Naive B cell (primary cell): Measurements from ENCODE around the gene KCTD14. TPM values are rescaled to one million over a fixed set of nuclear protein-coding genes. Genes with fewer than 3 reads are reported as not detected.
A peak's percentile ranks its signal among the peaks of the same experiment; 100 is the strongest.
"Not testable (repeated sequence)": the region's sequence is repeated elsewhere in the genome, so short reads cannot be mapped to it uniquely, and the experiment has no call there.

Experiments used
- ATAC-seq, 2 donors: fragments of 150-1000 bp; cut with Tn5 transposase; 2 replicates each; pipeline ENCODE4 v1.10.0; 2021; ENCODE audit warnings: low read depth in 2 of 2, mild to moderate bottlenecking in 2 of 2, moderate library complexity in 2 of 2
- DNase-seq: peaks from one replicate; pipeline ENCODE4 v3.0.0; 2022
- H3K27ac Mint-ChIP-seq, 6 donors: one replicate each; pipeline ENCODE4 v1.8.0; 2020 to 2022; ENCODE audit warnings: mild to moderate bottlenecking in 6 of 6, mixed read lengths in 6 of 6, moderate library complexity in 5 of 6, inconsistent platforms in 2 of 6
- H3K27me3 Mint-ChIP-seq, 3 donors: one replicate each; pipeline ENCODE4 v1.8.0; 2021 to 2022; ENCODE audit warnings: mixed read lengths in 3 of 3, mild to moderate bottlenecking in 1 of 3
- H3K36me3 Mint-ChIP-seq, 2 donors: one replicate each; pipeline ENCODE4 v1.8.0; 2020 to 2022; ENCODE audit warnings: mixed read lengths in 2 of 2, inconsistent platforms in 1 of 2, mild to moderate bottlenecking in 1 of 2
- H3K4me1 Mint-ChIP-seq, 3 donors: one replicate each; pipeline ENCODE4 v1.8.0; 2020 to 2022; ENCODE audit warnings: mixed read lengths in 3 of 3, inconsistent platforms in 1 of 3, mild to moderate bottlenecking in 1 of 3, moderate library complexity in 1 of 3
- H3K4me3 Mint-ChIP-seq, 8 donors: one replicate each; pipeline ENCODE4 v1.8.0; 2020 to 2022; ENCODE audit warnings: mild to moderate bottlenecking in 8 of 8, mixed read lengths in 8 of 8, moderate library complexity in 8 of 8, inconsistent platforms in 2 of 8
- H3K9me3 Mint-ChIP-seq, 7 donors: one replicate each; pipeline ENCODE4 v1.8.0; 2020 to 2022; ENCODE audit warnings: mixed read lengths in 7 of 7, mild to moderate bottlenecking in 5 of 7, inconsistent platforms in 2 of 7, moderate library complexity in 1 of 7
- polyA plus RNA-seq, 6 donors: library from polyadenylated mRNA; unstranded; fragments of 300-500 nt; fragmentation: Illumina TruSeq; gene quantifications; one replicate each; pipeline ENCODE4 v1.2.3, GENCODE V29; 2021; ENCODE audit warnings: low read depth in 6 of 6

The KCTD14 gene
- polyA plus RNA-seq, 6 donors from 2014 or later = 0.38 TPM; not detected in 5

DNA sequence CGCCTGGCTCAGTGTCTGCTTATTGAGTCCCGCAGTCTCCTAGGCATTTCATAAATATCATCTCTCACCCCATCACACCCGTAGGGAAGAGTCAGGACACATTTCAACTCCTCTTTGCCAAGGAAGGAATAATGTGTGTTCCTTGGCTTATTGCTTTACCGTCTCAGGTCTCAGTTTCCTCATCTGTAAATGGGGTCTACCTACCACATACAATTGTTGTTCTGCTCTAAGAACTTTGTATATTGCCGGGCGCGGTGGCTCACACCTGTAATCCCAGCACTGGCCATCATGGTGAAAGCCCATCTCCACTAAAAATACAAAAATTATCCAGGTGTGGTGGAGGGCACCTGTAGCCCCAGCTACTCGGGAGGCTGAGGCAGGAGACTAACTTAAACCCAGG, 37.5 kb upstream of the KCTD14 start:
- Mint-ChIP-seq H3K27ac (peak overlapping the region in 1 of 6 donors; percentile 12), H3K27me3 (no peaks in the 10 kb centered on the region), H3K4me3 (no peak overlapping the region), H3K36me3 (no peaks in the 10 kb centered on the region), H3K4me1 (no peaks in the 10 kb centered on the region), H3K9me3 (no peaks in the 10 kb centered on the region)
- no peak for ATAC-seq
- no peak for DNase-seq

DNA sequence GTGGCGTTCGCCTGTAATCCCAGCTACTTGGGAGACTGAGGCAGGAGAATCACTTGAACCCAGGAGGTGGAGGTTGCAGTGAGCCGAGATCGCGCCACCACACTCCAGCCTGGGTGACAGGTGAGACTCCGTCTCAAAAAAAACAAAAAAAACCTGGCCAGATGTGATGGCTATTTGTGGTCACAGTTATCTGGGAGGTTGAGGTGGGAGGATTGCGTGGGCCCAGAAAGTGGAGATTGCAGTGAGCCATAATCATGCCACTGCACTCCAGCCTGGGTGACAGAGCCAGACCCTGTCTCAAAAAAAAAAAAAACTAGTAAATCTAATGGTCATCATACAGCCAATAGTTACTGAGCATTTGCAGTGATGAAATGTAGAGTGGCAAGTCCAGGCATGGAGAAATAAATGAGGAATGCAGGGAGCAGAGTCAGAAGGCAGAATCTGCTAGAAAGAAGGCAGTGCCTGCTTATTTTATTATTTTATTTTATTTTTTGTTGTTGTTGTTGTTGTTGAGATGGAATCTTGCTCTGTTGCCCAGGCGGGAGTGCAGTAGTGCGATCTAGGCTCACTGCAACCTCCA, 36.8 kb upstream of the KCTD14 start:
- H3K4me1 Mint-ChIP-seq, ATAC-seq, H3K9me3 Mint-ChIP-seq, H3K27ac Mint-ChIP-seq, H3K27me3 Mint-ChIP-seq, DNase-seq, H3K36me3 Mint-ChIP-seq: not testable (repeated sequence)
- peak overlapping the region in 1 of 8 donors; percentile 61 for H3K4me3 Mint-ChIP-seq

DNA sequence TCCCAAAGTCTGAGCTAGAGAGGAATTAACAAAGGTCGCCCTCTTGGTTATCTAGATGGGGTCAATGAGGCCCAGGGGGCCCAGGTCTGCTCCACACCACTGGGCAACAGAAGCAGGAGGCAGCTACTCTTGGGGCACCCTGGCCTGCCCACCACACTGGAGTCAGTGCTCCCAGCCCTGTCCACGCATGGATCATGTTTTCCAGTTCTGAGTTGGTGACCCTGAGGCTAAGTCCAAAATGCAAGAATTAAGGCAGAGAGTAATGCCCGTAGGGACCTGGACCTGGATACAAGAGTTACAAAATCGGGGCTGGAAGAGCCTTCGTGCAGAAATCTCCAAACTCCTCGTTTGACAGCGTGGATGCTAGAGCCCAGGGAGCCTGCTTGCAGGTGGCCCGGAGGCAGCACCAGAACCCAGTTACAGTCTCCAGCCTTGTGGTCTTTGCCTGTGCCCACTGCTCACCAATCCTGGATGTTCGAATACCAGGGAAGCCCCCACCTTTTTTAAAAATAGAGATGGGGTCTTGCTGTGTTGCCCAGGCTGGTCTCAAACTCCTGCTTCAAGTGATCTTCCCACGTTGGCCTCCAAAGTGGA, 34.5 kb upstream of the KCTD14 start:
- Mint-ChIP-seq H3K4me3 (no peak overlapping the region), H3K9me3 (no peaks in the 10 kb centered on the region), H3K27ac (peak overlapping the region in 1 of 6 donors; percentile 67)

DNA sequence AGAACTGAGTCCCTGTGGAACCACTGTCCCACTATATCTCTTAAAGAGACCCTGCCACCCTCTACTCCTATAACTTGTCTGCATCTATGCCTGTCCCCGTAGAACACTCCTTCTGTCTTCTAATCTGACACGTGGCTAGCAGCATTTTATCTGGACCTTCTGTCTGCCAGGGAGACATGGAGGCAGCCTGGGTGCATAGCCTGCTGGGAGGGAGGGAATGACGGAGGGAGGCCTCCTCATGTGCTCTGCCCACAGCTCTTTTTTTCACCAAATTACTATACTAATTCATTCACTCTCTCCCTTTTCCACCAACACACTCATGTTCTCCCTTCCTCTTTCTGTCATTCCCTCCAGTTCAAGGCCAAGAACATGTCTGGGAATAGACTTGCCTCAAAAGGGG, 33.0 kb upstream of the KCTD14 start:
- Mint-ChIP-seq H3K27me3 (no peaks in the 10 kb centered on the region), H3K36me3 (no peaks in the 10 kb centered on the region), H3K9me3 (no peaks in the 10 kb centered on the region), H3K27ac (no peak overlapping the region), H3K4me1 (peaks cover 0 to 3% (median 0%) of the 10 kb centered on the region in 3 donors), H3K4me3 (no peak overlapping the region)
- DNase-seq = no peak
- ATAC-seq = no peak

More for the DNA sequence above, 34.5 kb upstream of the KCTD14 start:
- peaks cover 0 to 3% (median 0%) of the 10 kb centered on the region in 3 donors for H3K4me1 Mint-ChIP-seq
- H3K27me3 Mint-ChIP-seq = no peaks in the 10 kb centered on the region
- no peak for ATAC-seq
- no peak for DNase-seq
- H3K36me3 Mint-ChIP-seq = no peaks in the 10 kb centered on the region

DNA sequence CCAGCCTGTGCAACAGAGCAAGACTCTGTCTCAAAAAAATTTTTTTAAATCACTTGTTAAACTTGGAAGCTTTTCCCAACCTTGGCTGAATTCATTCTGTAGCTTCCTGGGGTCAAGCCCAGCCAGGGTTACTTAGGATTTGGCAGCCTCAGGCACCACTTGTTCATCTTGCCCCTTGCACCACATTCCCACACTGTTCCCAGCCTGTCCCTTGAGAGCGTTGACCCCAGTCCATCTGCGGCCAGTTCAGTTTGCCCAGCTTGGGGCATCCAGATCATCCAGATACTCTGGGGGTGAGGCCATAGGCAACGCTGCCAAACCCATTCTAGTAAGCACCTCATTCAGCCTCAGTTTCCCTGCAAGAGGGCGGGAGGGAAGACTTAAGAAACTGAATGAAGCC, 31.9 kb upstream of the KCTD14 start:
- no peaks in the 10 kb centered on the region for H3K9me3 Mint-ChIP-seq
- DNase-seq (no peak), ATAC-seq (no peak)
- no peaks in the 10 kb centered on the region for H3K36me3 Mint-ChIP-seq
- no peak overlapping the region for H3K4me3 Mint-ChIP-seq
- no peak overlapping the region for H3K27ac Mint-ChIP-seq
- peaks cover 0 to 3% (median 0%) of the 10 kb centered on the region in 3 donors for H3K4me1 Mint-ChIP-seq
- no peaks in the 10 kb centered on the region for H3K27me3 Mint-ChIP-seq

DNA sequence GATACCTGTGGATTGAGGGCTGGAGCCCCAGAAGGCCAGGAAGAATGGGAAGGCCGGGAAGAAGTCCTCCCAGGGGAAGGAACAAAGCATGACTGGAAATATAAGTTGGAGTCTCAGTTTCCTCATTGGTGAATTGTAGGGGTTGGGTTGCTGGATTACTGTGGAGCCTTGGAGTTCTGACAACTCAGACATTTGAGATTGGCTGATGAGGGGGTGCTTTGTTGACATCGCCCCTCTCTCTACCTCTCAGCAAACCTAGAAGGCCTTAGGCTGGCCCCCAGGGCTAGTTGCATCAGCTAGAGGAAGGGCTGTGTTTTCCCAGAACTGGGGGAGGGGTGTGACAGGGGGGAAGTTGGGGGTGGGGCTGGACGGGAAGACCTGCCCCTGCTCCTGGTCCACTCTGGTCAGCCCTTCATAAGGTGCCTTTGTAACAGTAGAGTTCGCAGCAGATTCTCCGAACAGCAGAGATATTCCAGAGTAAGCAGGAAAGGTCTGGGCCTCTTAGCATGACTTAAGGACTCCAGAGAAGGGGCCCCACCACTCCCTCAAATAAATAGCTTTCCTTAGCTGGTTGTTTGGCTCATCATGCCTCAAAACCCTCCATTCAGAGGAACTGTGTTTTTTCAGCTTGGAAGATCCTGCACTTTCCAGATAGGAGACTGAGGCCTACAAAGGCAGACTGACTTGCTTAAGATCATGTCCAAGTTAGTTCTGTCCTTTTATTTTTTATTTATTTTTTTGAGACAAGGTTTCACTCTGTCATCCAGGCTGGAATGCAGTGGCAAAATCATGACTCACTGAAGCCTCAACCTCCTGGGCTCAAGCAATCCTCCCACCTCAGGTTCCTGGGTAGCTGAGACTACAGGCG, 28.1 kb upstream of the KCTD14 start:
- DNase-seq (no peak), ATAC-seq (no peak)
- peaks cover 0 to 4% (median 3%) of the 10 kb centered on the region in 3 donors for H3K4me1 Mint-ChIP-seq
- no peaks in the 10 kb centered on the region for H3K9me3 Mint-ChIP-seq
- no peaks in the 10 kb centered on the region for H3K36me3 Mint-ChIP-seq
- H3K27me3 Mint-ChIP-seq = no peaks in the 10 kb centered on the region
- no peak overlapping the region for H3K4me3 Mint-ChIP-seq
- H3K27ac Mint-ChIP-seq = peak overlapping the region in 1 of 6 donors; percentile 41

DNA sequence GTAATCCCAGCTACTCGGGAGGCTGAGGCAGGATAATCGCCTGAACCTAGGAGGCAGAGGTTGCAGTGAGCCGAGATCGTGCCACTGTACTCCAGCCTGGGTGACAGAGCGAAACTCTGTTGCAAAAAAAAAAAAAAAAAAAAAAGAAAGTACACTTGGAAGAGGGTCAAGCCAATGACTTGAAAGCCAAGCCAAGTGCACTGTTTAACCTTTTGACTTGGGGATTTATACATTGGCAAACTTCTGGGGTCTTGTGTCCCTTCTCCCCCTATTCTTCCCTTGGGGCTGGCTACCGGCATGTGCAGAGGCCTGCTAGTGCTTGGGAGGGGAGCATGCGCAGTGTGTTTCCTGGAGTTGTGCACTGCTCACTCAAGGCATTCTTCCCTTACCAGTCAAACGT, 26.3 kb upstream of the KCTD14 start:
- no peaks in the 10 kb centered on the region for H3K36me3 Mint-ChIP-seq
- H3K27ac Mint-ChIP-seq = no peak overlapping the region
- DNase-seq (no peak), ATAC-seq (no peak)
- no peaks in the 10 kb centered on the region for H3K27me3 Mint-ChIP-seq
- peaks cover 3 to 11% (median 6%) of the 10 kb centered on the region in 3 donors for H3K4me1 Mint-ChIP-seq
- no peaks in the 10 kb centered on the region for H3K9me3 Mint-ChIP-seq
- H3K4me3 Mint-ChIP-seq = no peak overlapping the region

DNA sequence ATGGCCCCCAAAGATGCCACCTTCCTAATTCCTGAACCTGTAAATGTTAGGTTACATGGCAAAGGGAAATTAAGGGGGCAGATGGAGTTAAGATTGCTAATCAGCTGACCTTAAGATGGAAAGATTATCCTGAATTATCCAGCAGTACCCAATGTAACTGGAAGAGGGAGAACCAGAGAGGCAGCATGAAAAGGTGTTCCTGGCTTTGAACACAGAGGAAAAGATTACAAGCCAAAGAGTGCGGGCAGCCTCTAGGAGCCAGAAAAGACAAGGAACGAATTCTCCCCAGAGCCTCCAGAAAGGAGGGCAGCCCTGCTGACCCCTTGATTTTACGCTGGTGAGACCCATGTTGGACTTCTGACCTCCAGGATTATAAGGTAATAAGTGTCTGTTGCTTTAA, 25.5 kb upstream of the KCTD14 start:
- H3K36me3 Mint-ChIP-seq = no peaks in the 10 kb centered on the region
- ATAC-seq (no peak), DNase-seq (no peak)
- H3K4me3 Mint-ChIP-seq = no peak overlapping the region
- no peaks in the 10 kb centered on the region for H3K9me3 Mint-ChIP-seq
- peaks cover 3 to 11% (median 6%) of the 10 kb centered on the region in 3 donors for H3K4me1 Mint-ChIP-seq
- H3K27ac Mint-ChIP-seq = no peak overlapping the region
- peaks cover 0 to 4% (median 0%) of the 10 kb centered on the region in 3 donors for H3K27me3 Mint-ChIP-seq

DNA sequence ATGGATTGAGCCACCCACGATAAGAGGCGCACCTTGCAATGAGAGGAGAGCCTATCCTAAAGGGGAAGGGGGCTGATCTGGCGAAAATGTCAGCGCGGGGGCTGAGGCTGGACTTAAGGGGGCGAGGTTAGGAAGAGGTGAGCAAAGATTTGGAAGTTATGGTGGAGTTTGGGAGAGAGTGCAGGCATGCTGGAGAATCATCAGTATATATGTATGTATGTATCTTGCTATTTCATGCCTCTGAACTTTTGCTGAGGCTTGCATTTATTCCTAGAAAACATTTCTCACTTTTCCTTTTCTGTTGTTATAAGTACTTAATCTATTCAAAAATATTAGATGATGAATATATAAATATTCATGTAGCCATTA, 23.4 kb upstream of the KCTD14 start:
- no peaks in the 10 kb centered on the region for H3K9me3 Mint-ChIP-seq
- peaks cover 0 to 11% (median 6%) of the 10 kb centered on the region in 3 donors for H3K4me1 Mint-ChIP-seq
- no peak for DNase-seq
- H3K4me3 Mint-ChIP-seq = peak overlapping the region in 2 of 8 donors; percentile 1 to 72
- no peak for ATAC-seq
- H3K36me3 Mint-ChIP-seq = no peaks in the 10 kb centered on the region
- H3K27me3 Mint-ChIP-seq = peaks cover 0 to 5% (median 4%) of the 10 kb centered on the region in 3 donors
- H3K27ac Mint-ChIP-seq = peak overlapping the region in 1 of 6 donors; percentile 85

DNA sequence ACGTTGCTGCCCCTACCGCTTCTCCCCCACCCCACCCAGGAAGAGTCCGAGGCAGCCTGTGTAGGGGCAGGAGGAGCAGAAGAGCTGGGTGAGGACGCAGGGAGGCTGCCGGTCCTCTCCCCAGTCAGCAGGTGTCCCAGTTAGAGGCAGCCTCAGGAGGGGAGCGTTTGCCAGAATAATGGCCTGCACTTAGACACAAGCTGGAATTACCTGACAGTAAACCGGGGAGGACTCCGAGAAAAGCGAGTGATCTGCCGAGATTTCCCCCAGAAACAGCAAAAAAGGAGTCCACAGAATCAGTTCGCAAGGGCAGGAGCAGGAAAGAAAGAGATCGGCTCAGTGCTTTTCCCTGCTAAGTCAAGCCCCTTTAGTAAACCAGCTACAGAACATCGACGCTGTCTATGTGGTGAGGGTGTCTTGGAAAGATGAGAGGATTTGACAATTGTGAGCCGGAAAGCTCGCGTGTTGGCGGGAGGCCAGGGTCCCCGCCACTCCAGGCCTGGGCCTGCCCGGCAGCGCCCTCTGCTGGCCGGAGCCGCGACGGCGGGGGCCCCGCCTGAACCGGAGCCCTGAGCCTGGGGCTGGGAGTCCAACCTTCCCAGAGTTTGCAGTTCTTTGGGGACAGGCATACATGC, 22.9 kb upstream of the KCTD14 start:
- Mint-ChIP-seq H3K4me1 (peaks cover 0 to 11% (median 6%) of the 10 kb centered on the region in 3 donors), H3K9me3 (no peaks in the 10 kb centered on the region), H3K27me3 (peaks cover 0 to 5% (median 4%) of the 10 kb centered on the region in 3 donors), H3K4me3 (peak overlapping the region; percentile 61 to 87 (median 78)), H3K36me3 (no peaks in the 10 kb centered on the region), H3K27ac (peak overlapping the region in 3 of 6 donors; percentile 66 to 85 (median 69))
- ATAC-seq (peak; percentile 94 to 99), DNase-seq (peak; percentile 71)

DNA sequence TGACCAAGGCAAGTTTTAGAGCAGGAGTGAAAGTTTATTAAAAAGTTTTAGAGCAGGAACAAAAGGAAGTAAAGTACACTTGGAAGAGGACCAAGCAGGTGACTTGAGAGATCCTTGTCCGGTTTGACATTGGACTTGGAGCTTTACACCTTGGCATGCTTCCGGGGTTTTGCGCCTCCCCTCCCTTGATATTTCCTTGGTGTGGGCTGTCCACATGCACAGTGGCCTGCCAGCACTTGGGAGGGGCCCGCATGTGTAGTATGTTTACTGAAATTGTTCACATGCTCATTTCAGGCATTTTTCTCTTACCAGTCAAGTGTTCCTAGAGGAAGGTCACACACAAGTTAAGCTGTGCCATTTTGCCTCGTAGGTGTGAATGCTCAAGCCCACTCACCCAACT, 21.6 kb upstream of the KCTD14 start:
- Mint-ChIP-seq H3K27ac (no peak overlapping the region), H3K9me3 (no peaks in the 10 kb centered on the region), H3K4me1 (peaks cover 7 to 19% (median 13%) of the 10 kb centered on the region in 3 donors), H3K4me3 (no peak overlapping the region), H3K27me3 (peaks cover 0 to 5% (median 4%) of the 10 kb centered on the region in 3 donors), H3K36me3 (no peaks in the 10 kb centered on the region)
- ATAC-seq (no peak), DNase-seq (no peak)

DNA sequence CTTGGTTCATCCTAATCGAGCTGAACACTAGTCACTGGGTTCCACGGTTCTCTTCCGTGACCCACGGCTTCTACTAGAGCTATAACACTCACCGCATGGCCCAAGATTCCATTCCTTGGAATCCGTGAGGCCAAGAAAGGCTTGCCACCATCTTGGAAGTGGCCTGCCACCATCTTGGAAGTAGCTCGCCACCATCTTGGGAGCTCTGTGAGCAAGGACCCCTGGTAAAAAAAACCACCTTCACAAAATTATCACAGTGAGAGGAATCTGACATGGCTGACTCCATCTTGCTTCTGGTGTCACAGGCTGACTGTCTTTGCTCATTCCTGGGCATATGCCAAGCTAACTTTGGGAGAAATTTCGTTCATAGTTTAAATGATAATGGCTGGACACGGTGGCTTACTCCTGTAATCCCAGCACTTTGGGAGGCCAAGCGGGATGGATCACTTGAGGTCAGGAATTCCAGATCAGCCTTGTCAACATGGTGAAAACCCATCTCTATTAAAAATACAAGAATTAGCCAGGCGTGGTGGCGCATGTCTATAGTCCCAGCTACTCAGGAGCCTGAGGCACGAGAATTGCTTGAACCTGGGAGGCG, 18.9 kb upstream of the KCTD14 start:
- peaks cover 9 to 20% (median 15%) of the 10 kb centered on the region in 3 donors for H3K4me1 Mint-ChIP-seq
- H3K9me3 Mint-ChIP-seq = no peaks in the 10 kb centered on the region
- no peaks in the 10 kb centered on the region for H3K36me3 Mint-ChIP-seq
- DNase-seq (no peak), ATAC-seq (no peak)
- peaks cover 0 to 5% (median 4%) of the 10 kb centered on the region in 3 donors for H3K27me3 Mint-ChIP-seq
- H3K27ac Mint-ChIP-seq = peak overlapping the region in 1 of 6 donors; percentile 84
- no peak overlapping the region for H3K4me3 Mint-ChIP-seq

DNA sequence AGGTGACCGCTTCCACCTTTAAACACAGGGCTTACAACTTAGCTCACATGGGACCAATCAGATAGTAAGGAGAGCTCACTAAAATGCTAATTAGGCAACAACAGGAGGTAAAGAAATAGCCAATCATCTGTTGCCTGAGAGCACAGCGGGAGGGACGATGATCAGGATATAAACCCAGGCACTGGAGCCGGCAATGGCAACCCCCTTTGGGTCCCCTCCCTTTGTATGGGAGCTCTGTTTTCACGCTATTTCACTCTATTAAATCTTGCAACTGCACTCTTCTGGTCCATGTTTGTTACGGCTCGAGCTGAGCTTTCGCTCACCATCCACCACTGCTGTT, 18.3 kb upstream of the KCTD14 start:
- not testable (repeated sequence) for ATAC-seq, H3K27ac Mint-ChIP-seq, H3K36me3 Mint-ChIP-seq, H3K9me3 Mint-ChIP-seq, DNase-seq, H3K27me3 Mint-ChIP-seq, H3K4me3 Mint-ChIP-seq
- peaks cover 9 to 18% (median 15%) of the 10 kb centered on the region in 3 donors for H3K4me1 Mint-ChIP-seq
